ENCODE results near the gene MAP2K5.

The MAP2K5 gene

DNA sequence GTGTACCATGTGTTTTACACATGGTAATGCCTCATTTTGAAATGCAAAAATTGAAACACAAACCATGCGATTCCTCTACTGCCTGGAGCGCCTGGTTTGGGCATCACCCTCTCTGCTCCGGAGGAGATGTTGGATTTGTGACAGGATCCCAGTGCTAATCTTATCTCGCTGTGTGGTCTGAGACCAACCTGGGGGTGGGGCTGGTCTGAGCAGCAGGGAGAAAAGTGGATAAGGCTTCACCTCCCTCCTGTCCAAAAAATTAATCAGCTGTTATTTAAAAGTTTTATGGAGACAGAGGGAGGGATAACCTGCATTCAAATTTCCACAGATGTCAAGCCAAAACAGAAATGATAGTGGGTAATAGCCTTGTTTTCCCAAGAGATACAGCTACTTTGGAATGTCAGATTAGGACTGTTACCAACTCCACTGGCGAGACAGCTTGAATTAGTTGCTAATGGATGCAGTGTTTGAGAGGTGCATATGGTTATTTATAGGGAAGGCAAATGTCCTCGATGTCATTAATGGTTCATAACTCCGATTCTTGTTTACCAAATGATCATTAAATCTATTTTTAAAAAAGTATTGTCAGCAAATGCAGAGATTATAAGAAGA lies 228.8 kb downstream of the MAP2K5 start:
- Histone ChIP-seq H3K9me3 (ENCODE audit: control insufficient read depth in 1 of 2, low read length in 2 of 2) (no peaks in the 10 kb centered on the region), H3K4me1 (ENCODE audit: control insufficient read depth in 1 of 2, insufficient read depth in 2 of 2, low read length in 2 of 2) (peaks cover 0 to 4% of the 10 kb centered on the region in 2 donors), H3K36me3 (ENCODE audit: control insufficient read depth in 1 of 2, insufficient read depth in 2 of 2, low read length in 2 of 2) (no peaks in the 10 kb centered on the region), H3K27ac (ENCODE audit: low read depth, low read length) (no peak overlapping the region), H3K27me3 (ENCODE audit: control insufficient read depth in 1 of 2, insufficient read depth in 2 of 2, low read length in 2 of 2) (no peaks in the 10 kb centered on the region), H3K9ac (ENCODE audit: low read depth in 1 of 2, low read length in 2 of 2) (no peak overlapping the region), H3K4me3 (ENCODE audit: low read depth in 1 of 2, low read length in 2 of 2) (no peak overlapping the region)

DNA sequence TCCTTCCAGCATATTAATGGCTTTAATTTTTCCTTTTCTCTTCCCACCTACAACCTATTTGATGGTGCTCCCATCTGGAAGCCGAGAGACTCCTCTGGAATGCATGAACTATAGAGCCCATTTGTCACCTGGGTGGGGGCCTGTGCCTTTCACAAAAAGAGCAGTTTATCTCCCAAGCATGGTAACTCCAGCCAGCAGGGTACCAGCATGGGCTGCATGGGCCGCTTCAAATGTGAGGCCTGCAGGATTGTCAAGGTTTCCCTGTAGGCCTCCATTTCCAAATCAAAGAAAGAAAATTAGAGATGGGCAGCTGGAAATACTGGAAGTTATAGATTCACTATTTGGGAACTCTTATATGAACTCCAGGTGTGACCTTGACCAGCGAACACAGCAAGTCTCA lies 232.1 kb downstream of the MAP2K5 start:
- Histone ChIP-seq H3K4me3 (ENCODE audit: low read depth in 1 of 2, low read length in 2 of 2) (no peak overlapping the region), H3K27ac (ENCODE audit: low read depth, low read length) (no peak overlapping the region), H3K27me3 (ENCODE audit: control insufficient read depth in 1 of 2, insufficient read depth in 2 of 2, low read length in 2 of 2) (no peaks in the 10 kb centered on the region), H3K9me3 (ENCODE audit: control insufficient read depth in 1 of 2, low read length in 2 of 2) (no peaks in the 10 kb centered on the region), H3K4me1 (ENCODE audit: control insufficient read depth in 1 of 2, insufficient read depth in 2 of 2, low read length in 2 of 2) (no peaks in the 10 kb centered on the region), H3K36me3 (ENCODE audit: control insufficient read depth in 1 of 2, insufficient read depth in 2 of 2, low read length in 2 of 2) (no peaks in the 10 kb centered on the region), H3K9ac (ENCODE audit: low read depth in 1 of 2, low read length in 2 of 2) (no peak overlapping the region)

DNA sequence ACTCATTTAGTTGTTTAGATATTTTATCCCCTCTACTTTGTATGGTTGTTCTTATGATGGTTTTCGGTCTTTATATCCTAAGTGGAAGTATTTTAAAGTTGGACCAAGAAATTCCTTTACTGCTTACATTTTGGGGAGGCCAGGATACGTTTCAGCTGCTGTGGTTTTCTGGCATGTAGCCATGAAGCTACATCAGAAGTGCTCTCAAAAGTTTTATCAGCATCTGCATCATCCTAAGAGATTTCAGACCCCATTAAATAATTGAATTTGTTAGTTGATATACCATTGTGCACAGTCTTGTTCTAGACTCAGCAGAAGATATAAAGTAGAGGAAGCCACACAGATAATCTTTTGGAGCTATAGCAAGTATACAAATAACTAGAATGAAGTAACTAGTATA lies 232.7 kb downstream of the MAP2K5 start:
- H3K27ac ChIP-seq (ENCODE audit: low read depth, low read length): no peak overlapping the region
- H3K36me3 ChIP-seq (ENCODE audit: control insufficient read depth in 1 of 2, insufficient read depth in 2 of 2, low read length in 2 of 2): no peaks in the 10 kb centered on the region
- no peaks in the 10 kb centered on the region for H3K9me3 ChIP-seq (ENCODE audit: control insufficient read depth in 1 of 2, low read length in 2 of 2)
- H3K4me1 ChIP-seq (ENCODE audit: control insufficient read depth in 1 of 2, insufficient read depth in 2 of 2, low read length in 2 of 2): no peaks in the 10 kb centered on the region
- H3K4me3 ChIP-seq (ENCODE audit: low read depth in 1 of 2, low read length in 2 of 2): no peak overlapping the region
- H3K9ac ChIP-seq (ENCODE audit: low read depth in 1 of 2, low read length in 2 of 2): no peak overlapping the region
- no peaks in the 10 kb centered on the region for H3K27me3 ChIP-seq (ENCODE audit: control insufficient read depth in 1 of 2, insufficient read depth in 2 of 2, low read length in 2 of 2)

DNA sequence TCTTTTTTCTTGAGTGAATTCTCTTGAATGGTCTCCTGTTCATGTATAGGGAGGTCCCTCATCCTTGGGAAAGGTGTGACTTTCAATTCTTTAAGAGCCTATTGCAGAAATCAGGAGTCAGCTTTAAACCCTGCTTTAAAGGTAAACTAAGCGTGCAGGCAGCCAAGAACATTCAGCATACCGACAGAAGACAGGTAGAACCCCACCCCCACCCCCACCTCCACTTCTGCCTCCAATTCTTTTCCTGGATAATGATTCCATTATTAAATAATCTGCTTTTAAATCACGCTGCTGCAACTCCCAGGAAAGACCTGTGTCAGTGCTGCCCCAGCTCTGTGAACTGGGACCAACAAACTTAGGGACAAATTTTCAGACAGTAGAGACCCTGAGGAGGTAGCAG lies 233.5 kb downstream of the MAP2K5 start:
- Histone ChIP-seq H3K4me1 (ENCODE audit: control insufficient read depth in 1 of 2, insufficient read depth in 2 of 2, low read length in 2 of 2) (no peaks in the 10 kb centered on the region), H3K27me3 (ENCODE audit: control insufficient read depth in 1 of 2, insufficient read depth in 2 of 2, low read length in 2 of 2) (no peaks in the 10 kb centered on the region), H3K36me3 (ENCODE audit: control insufficient read depth in 1 of 2, insufficient read depth in 2 of 2, low read length in 2 of 2) (no peaks in the 10 kb centered on the region), H3K27ac (ENCODE audit: low read depth, low read length) (no peak overlapping the region), H3K4me3 (ENCODE audit: low read depth in 1 of 2, low read length in 2 of 2) (no peak overlapping the region), H3K9me3 (ENCODE audit: control insufficient read depth in 1 of 2, low read length in 2 of 2) (no peaks in the 10 kb centered on the region), H3K9ac (ENCODE audit: low read depth in 1 of 2, low read length in 2 of 2) (no peak overlapping the region)

DNA sequence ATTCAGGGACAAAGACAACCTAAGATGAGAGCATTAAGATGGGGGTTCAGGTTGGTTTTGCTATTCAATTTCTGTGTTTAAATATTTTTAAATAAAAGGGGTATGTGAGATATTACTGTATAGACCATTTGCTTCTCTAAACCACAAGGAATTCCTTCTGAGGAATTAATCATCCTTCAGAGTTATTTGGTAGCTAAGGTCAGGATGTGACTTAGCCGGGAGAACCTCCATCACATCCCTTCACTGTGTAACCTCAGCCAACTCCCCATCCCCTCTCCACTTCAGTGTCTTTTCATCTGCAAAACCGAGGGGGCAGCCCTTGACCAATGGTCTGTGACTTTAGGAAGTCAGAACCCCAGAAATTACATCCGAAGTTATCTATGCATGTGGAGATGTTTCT lies 234.1 kb downstream of the MAP2K5 start:
- no peak overlapping the region for H3K4me3 ChIP-seq (ENCODE audit: low read depth in 1 of 2, low read length in 2 of 2)
- no peaks in the 10 kb centered on the region for H3K9me3 ChIP-seq (ENCODE audit: control insufficient read depth in 1 of 2, low read length in 2 of 2)
- H3K27ac ChIP-seq (ENCODE audit: low read depth, low read length): no peak overlapping the region
- no peaks in the 10 kb centered on the region for H3K4me1 ChIP-seq (ENCODE audit: control insufficient read depth in 1 of 2, insufficient read depth in 2 of 2, low read length in 2 of 2)
- no peaks in the 10 kb centered on the region for H3K27me3 ChIP-seq (ENCODE audit: control insufficient read depth in 1 of 2, insufficient read depth in 2 of 2, low read length in 2 of 2)
- H3K36me3 ChIP-seq (ENCODE audit: control insufficient read depth in 1 of 2, insufficient read depth in 2 of 2, low read length in 2 of 2): no peaks in the 10 kb centered on the region
- no peak overlapping the region for H3K9ac ChIP-seq (ENCODE audit: low read depth in 1 of 2, low read length in 2 of 2)

DNA sequence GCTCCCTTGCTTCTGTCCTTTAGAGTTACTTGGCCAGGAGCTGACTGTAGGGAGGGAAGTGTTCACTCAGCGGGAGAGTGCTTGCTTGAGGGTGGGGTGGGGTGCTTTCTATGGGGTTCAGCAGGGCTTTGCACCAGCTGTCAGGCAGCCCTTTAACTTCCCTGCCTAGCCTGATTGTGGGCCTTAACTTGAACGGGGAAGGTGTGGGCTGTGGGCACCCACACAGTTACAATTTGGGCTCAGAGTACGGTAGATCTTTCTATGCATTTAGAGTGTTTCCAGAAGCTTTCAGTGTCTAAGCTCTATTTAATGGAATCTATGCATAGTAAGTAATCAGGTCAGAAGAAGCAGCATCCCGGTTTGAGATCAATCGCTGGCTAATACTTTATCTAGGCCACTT lies 234.6 kb downstream of the MAP2K5 start:
- no peak overlapping the region for H3K4me3 ChIP-seq (ENCODE audit: low read depth in 1 of 2, low read length in 2 of 2)

DNA sequence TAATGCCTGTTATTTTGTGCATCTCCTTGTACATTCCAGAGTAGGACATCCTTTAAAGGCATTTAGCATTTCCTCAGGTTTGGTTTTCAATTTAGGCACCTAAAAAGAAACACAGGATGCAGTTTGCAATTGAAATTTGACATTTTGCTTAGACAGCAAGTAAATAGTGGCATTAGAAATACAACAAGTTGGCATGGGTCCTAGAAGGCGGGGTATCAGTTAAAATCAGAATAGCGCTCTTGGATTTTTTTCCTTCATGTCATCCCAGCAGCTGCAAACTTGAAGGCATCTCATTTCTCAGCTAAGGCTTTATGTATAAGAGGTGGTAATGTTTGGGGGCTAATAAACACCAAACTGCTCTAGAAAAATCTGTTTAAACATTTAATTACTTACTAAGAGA lies 235.3 kb downstream of the MAP2K5 start:
- H3K36me3 ChIP-seq (ENCODE audit: control insufficient read depth in 1 of 2, insufficient read depth in 2 of 2, low read length in 2 of 2): peaks cover 0 to 2% of the 10 kb centered on the region in 2 donors
- no peaks in the 10 kb centered on the region for H3K9me3 ChIP-seq (ENCODE audit: control insufficient read depth in 1 of 2, low read length in 2 of 2)
- no peaks in the 10 kb centered on the region for H3K4me1 ChIP-seq (ENCODE audit: control insufficient read depth in 1 of 2, insufficient read depth in 2 of 2, low read length in 2 of 2)

More for the DNA sequence above, 234.6 kb downstream of the MAP2K5 start:
- Histone ChIP-seq H3K9ac (ENCODE audit: low read depth in 1 of 2, low read length in 2 of 2) (no peak overlapping the region), H3K4me1 (ENCODE audit: control insufficient read depth in 1 of 2, insufficient read depth in 2 of 2, low read length in 2 of 2) (no peaks in the 10 kb centered on the region), H3K9me3 (ENCODE audit: control insufficient read depth in 1 of 2, low read length in 2 of 2) (no peaks in the 10 kb centered on the region), H3K27me3 (ENCODE audit: control insufficient read depth in 1 of 2, insufficient read depth in 2 of 2, low read length in 2 of 2) (no peaks in the 10 kb centered on the region), H3K36me3 (ENCODE audit: control insufficient read depth in 1 of 2, insufficient read depth in 2 of 2, low read length in 2 of 2) (no peaks in the 10 kb centered on the region), H3K27ac (ENCODE audit: low read depth, low read length) (no peak overlapping the region)

DNA sequence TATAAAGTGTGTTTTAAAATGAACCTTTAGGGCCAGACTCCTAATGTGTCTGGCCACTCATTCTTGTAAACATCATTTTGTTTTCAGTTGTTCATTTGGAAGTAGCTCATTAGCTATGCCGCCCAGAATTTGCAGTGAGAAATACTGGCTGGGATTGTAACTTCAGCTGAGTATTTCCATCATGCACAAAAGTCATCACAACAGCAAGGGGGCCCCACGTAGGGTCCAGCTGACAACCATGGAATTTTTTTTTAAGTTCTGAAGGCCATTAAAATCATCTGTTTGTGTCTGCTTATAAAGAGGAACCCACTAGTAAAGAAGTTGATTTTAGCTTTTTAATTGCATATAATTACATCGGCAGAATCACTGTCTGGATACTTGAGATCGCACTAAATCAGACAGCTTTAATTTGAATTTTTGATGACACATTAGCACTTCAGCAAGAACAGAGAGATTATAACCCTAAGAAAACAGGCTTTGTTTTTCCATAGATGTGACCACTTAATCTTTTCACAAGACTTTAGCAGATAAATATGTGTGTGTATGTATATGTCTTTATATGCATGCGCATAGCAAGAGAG lies 236.6 kb downstream of the MAP2K5 start:
- Histone ChIP-seq H3K27me3 (ENCODE audit: control insufficient read depth in 1 of 2, insufficient read depth in 2 of 2, low read length in 2 of 2) (no peaks in the 10 kb centered on the region), H3K4me3 (ENCODE audit: low read depth in 1 of 2, low read length in 2 of 2) (no peak overlapping the region), H3K4me1 (ENCODE audit: control insufficient read depth in 1 of 2, insufficient read depth in 2 of 2, low read length in 2 of 2) (peaks cover 0 to 1% of the 10 kb centered on the region in 2 donors), H3K9ac (ENCODE audit: low read depth in 1 of 2, low read length in 2 of 2) (no peak overlapping the region), H3K27ac (ENCODE audit: low read depth, low read length) (no peak overlapping the region), H3K9me3 (ENCODE audit: control insufficient read depth in 1 of 2, low read length in 2 of 2) (no peaks in the 10 kb centered on the region), H3K36me3 (ENCODE audit: control insufficient read depth in 1 of 2, insufficient read depth in 2 of 2, low read length in 2 of 2) (peaks cover 3 to 6% of the 10 kb centered on the region in 2 donors)

More for the DNA sequence above, 235.3 kb downstream of the MAP2K5 start:
- Histone ChIP-seq H3K9ac (ENCODE audit: low read depth in 1 of 2, low read length in 2 of 2) (no peak overlapping the region), H3K27ac (ENCODE audit: low read depth, low read length) (no peak overlapping the region), H3K27me3 (ENCODE audit: control insufficient read depth in 1 of 2, insufficient read depth in 2 of 2, low read length in 2 of 2) (no peaks in the 10 kb centered on the region), H3K4me3 (ENCODE audit: low read depth in 1 of 2, low read length in 2 of 2) (no peak overlapping the region)

DNA sequence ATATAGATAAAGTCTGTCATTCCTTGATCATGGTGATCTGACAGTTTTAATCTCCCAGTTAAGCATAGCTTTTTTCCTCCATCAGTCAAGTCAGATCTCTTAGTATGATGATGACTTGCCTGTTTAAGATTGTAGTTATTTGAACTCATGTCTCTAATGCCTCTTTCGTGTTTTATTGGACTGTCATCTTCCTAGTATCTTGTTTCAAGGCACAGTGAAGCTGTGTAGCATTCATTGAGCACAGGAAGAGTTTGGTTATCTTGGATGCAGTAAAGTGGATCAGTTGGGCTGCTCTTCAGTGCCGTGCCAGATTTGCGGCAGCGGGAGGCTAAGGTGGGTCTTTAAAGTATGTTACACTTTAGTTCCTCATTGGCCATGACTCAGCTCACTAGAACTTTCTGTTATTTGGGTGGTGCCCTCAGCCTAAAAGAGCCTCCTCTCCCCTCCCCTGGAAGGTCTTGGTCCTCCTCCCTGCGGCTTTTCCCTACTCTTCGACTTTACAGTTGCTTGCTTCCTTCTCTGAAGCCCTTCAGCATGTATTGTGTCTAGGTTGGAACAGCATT lies 237.1 kb downstream of the MAP2K5 start:
- H3K4me1 ChIP-seq (ENCODE audit: control insufficient read depth in 1 of 2, insufficient read depth in 2 of 2, low read length in 2 of 2): peaks cover 0 to 4% of the 10 kb centered on the region in 2 donors
- peaks cover 3 to 6% of the 10 kb centered on the region in 2 donors for H3K36me3 ChIP-seq (ENCODE audit: control insufficient read depth in 1 of 2, insufficient read depth in 2 of 2, low read length in 2 of 2)
- no peaks in the 10 kb centered on the region for H3K27me3 ChIP-seq (ENCODE audit: control insufficient read depth in 1 of 2, insufficient read depth in 2 of 2, low read length in 2 of 2)
- no peak overlapping the region for H3K27ac ChIP-seq (ENCODE audit: low read depth, low read length)
- no peaks in the 10 kb centered on the region for H3K9me3 ChIP-seq (ENCODE audit: control insufficient read depth in 1 of 2, low read length in 2 of 2)
- no peak overlapping the region for H3K9ac ChIP-seq (ENCODE audit: low read depth in 1 of 2, low read length in 2 of 2)
- H3K4me3 ChIP-seq (ENCODE audit: low read depth in 1 of 2, low read length in 2 of 2): no peak overlapping the region

DNA sequence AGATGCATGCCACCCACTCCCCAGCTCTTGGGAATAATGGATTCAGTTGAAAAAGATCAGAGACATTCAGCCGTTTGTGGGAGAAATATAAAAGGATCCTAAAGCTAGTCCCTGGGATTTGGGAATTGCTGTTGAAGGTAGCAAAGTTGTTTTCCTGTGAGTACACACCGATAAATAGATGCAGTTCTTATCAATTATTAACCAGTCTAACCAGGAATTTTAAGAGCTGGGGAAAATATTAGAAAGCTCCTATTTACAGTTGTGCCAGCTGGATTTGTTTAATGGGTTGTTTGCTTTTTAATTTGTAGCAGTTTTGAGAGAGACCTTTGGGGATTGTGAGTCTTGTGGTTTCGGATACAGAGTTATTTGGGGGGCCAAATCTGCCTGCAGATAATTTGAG lies 238.6 kb downstream of the MAP2K5 start:
- Histone ChIP-seq H3K9ac (ENCODE audit: low read depth in 1 of 2, low read length in 2 of 2) (no peak overlapping the region), H3K9me3 (ENCODE audit: control insufficient read depth in 1 of 2, low read length in 2 of 2) (no peaks in the 10 kb centered on the region), H3K27ac (ENCODE audit: low read depth, low read length) (no peak overlapping the region), H3K27me3 (ENCODE audit: control insufficient read depth in 1 of 2, insufficient read depth in 2 of 2, low read length in 2 of 2) (no peaks in the 10 kb centered on the region), H3K4me1 (ENCODE audit: control insufficient read depth in 1 of 2, insufficient read depth in 2 of 2, low read length in 2 of 2) (peaks cover 0 to 4% of the 10 kb centered on the region in 2 donors), H3K36me3 (ENCODE audit: control insufficient read depth in 1 of 2, insufficient read depth in 2 of 2, low read length in 2 of 2) (peaks cover 3 to 6% of the 10 kb centered on the region in 2 donors), H3K4me3 (ENCODE audit: low read depth in 1 of 2, low read length in 2 of 2) (no peak overlapping the region)

All from duodenal mucosa (tissue), 2 donors.